ENCODE results near the gene E2F7.

DNA sequence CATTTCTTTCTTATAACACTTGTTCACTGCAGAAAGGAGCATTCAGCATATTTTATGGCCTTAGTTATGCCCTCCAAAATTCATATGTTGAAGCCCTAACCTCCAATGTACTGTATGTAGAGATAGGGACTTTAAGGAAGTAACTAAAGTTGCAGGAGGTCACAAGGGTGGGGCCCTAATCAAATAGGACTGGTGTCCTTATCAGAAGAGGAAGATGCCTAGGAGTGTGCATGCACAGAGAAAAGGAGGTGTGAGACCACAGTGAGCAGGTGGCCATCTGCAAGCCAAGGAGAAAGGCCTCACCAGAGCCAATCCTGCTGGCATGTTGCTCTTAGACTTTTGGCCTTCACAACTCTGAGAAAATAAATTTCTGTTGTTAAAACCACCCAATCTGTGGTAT, 12.9 kb upstream of the E2F7 start:
- TF ChIP-seq ZBTB48 (tag by site-specific recombination; IDR thresholded peaks at IDR 0.05) = no peak
- no peak for TF ChIP-seq ZNF571 (tag by site-specific recombination; IDR thresholded peaks at IDR 0.05)
- TF ChIP-seq KLF9 (tag by site-specific recombination; IDR thresholded peaks at IDR 0.05; ENCODE audit: low read depth) = no peak
- no peak for TF ChIP-seq CTCF (tag by site-specific recombination; IDR thresholded peaks at IDR 0.05)
- TF ChIP-seq SETDB1 (IDR thresholded peaks at IDR 0.05; ENCODE audit: insufficient read length, low read length) = no peak
- no peak for TF ChIP-seq TRIM28 (IDR thresholded peaks at IDR 0.05; ENCODE audit: borderline replicate concordance, low read length)
- no peak for TF ChIP-seq ZIC2 (tag by site-specific recombination; IDR thresholded peaks at IDR 0.05)
- no peak for TF ChIP-seq HOXA7 (CRISPR knock-in tag; IDR thresholded peaks at IDR 0.05; ENCODE audit: borderline replicate concordance)
- no peak for TF ChIP-seq ZNF19 (tag by site-specific recombination; IDR thresholded peaks at IDR 0.05; ENCODE audit: low read depth)
- TF ChIP-seq KLF7 (tag by site-specific recombination; IDR thresholded peaks at IDR 0.05; ENCODE audit: borderline replicate concordance) = no peak
- no peak for TF ChIP-seq ZNF354C (tag by site-specific recombination; IDR thresholded peaks at IDR 0.05; ENCODE audit: borderline replicate concordance, low read depth)
- no peak for TF ChIP-seq ZNF639 (tag by site-specific recombination; IDR thresholded peaks at IDR 0.05)
- TF ChIP-seq, protein P1, sequence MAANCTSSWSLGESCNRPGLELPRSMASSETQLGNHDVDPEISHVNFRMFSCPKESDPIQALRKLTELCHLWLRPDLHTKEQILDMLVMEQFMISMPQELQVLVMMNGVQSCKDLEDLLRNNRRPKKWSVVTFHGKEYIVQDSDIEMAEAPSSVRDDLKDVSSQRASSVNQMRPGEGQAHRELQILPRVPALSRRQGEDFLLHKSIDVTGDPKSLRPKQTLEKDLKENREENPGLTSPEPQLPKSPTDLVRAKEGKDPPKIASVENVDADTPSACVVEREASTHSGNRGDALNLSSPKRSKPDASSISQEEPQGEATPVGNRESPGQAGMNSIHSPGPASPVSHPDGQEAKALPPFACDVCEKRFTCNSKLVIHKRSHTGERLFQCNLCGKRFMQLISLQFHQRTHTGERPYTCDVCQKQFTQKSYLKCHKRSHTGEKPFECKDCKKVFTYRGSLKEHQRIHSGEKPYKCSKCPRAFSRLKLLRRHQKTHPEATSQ (tag by site-specific recombination; IDR thresholded peaks at IDR 0.05) = no peak
- no peak for TF ChIP-seq SP2 (tag by site-specific recombination; IDR thresholded peaks at IDR 0.05)
